ENCODE data around the gene TSTD1. TPM values are rescaled to one million over a fixed set of nuclear protein-coding genes. Genes with fewer than 3 reads are reported as not detected.
"Not testable (repeated sequence)": the region's sequence is repeated elsewhere in the genome, so short reads cannot be mapped to it uniquely, and the experiment has no call there.

TSTD1 gene
- polyA plus RNA-seq, 3 donors: 49.4 to 76.5 (median 63.5) TPM

- no peak for DNase-seq (ENCODE audit: extremely low read depth in 1 of 11, low read depth in 9 of 11, low spot score in 4 of 11)
Observed at GRCh38 chr1:161076410-161076809, 37.6 kb upstream of the TSTD1 start.

- DNase-seq (ENCODE audit: extremely low read depth in 1 of 11, low read depth in 9 of 11, low spot score in 4 of 11): no peak
Observed at GRCh38 chr1:161074676-161075368, 36.1 kb upstream of the TSTD1 start.

GRCh38 chr1:161073474-161074121, 34.8 kb upstream of the TSTD1 start:
- DNase-seq (ENCODE audit: extremely low read depth in 1 of 11, low read depth in 9 of 11, low spot score in 4 of 11): no peak

- DNase-seq (ENCODE audit: extremely low read depth in 1 of 11, low read depth in 9 of 11, low spot score in 4 of 11): no peak
Observed at GRCh38 chr1:161072751-161073449, 34.1 kb upstream of the TSTD1 start.

GRCh38 chr1:161071886-161072371, 33.2 kb upstream of the TSTD1 start:
- no peak for DNase-seq (ENCODE audit: extremely low read depth in 1 of 11, low read depth in 9 of 11, low spot score in 4 of 11)

GRCh38 chr1:161070761-161071160, 32.0 kb upstream of the TSTD1 start:
- no peak for DNase-seq (ENCODE audit: extremely low read depth in 1 of 11, low read depth in 9 of 11, low spot score in 4 of 11)

GRCh38 chr1:161069731-161070270, 31.0 kb upstream of the TSTD1 start, which contains the start of gene ARHGAP30:
Gene ARHGAP30 (minus strand): TSS chr1:161069891. CDS start chr1:161069624, 267 bp downstream.
- DNase-seq (ENCODE audit: extremely low read depth in 1 of 11, low read depth in 9 of 11, low spot score in 4 of 11): no peak

GRCh38 chr1:161069241-161069640, 30.5 kb upstream of the TSTD1 start:
- no peak for DNase-seq (ENCODE audit: extremely low read depth in 1 of 11, low read depth in 9 of 11, low spot score in 4 of 11)

GRCh38 chr1:161068306-161069234, 29.8 kb upstream of the TSTD1 start:
- DNase-seq (ENCODE audit: extremely low read depth in 1 of 11, low read depth in 9 of 11, low spot score in 4 of 11): no peak

- no peak for DNase-seq (ENCODE audit: extremely low read depth in 1 of 11, low read depth in 9 of 11, low spot score in 4 of 11)
Observed at GRCh38 chr1:161066694-161067093, 27.9 kb upstream of the TSTD1 start.

- not testable (repeated sequence) for DNase-seq (ENCODE audit: extremely low read depth in 1 of 11, low read depth in 9 of 11, low spot score in 4 of 11)
Observed at GRCh38 chr1:161065681-161066080, 26.9 kb upstream of the TSTD1 start.

- not testable (repeated sequence) for DNase-seq (ENCODE audit: extremely low read depth in 1 of 11, low read depth in 9 of 11, low spot score in 4 of 11)
Observed at GRCh38 chr1:161063936-161064335, 25.2 kb upstream of the TSTD1 start.

- no peak for DNase-seq (ENCODE audit: extremely low read depth in 1 of 11, low read depth in 9 of 11, low spot score in 4 of 11)
Observed at GRCh38 chr1:161061419-161061818, 22.7 kb upstream of the TSTD1 start.

- DNase-seq (ENCODE audit: extremely low read depth in 1 of 11, low read depth in 9 of 11, low spot score in 4 of 11): no peak
Observed at GRCh38 chr1:161059293-161059692, 20.5 kb upstream of the TSTD1 start.

GRCh38 chr1:161054805-161055204, 16.0 kb upstream of the TSTD1 start:
- no peak for DNase-seq (ENCODE audit: extremely low read depth in 1 of 11, low read depth in 9 of 11, low spot score in 4 of 11)

- DNase-seq (ENCODE audit: extremely low read depth in 1 of 11, low read depth in 9 of 11, low spot score in 4 of 11): no peak
Observed at GRCh38 chr1:161054232-161054631, 15.5 kb upstream of the TSTD1 start.

- no peak for DNase-seq (ENCODE audit: extremely low read depth in 1 of 11, low read depth in 9 of 11, low spot score in 4 of 11)
Observed at GRCh38 chr1:161052899-161053298, 14.1 kb upstream of the TSTD1 start.

- DNase-seq (ENCODE audit: extremely low read depth in 1 of 11, low read depth in 9 of 11, low spot score in 4 of 11): no peak
Observed at GRCh38 chr1:161051219-161051618, 12.5 kb upstream of the TSTD1 start.
